ENCODE measurements around the gene FNBP1.

DNA sequence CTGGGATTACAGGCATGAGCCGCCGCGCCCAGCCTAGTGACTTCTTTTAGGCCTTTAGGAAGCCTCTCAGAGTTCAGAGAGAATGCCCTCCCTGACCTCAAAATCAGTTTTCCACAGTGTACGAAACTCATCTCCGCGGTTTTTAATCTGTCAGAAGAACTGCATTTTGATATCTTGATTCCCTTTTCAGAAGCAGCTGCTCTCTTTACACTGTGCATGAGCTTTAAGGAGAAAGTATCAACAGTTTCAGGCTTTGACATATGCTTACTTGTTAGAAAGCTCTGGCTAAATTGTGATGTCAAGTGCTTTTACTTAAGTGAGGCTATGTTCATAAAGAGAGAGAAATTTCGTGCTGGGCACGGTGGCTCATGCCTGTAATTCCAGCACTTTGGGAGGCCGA is 133.1 kb downstream of the FNBP1 start:
- TF ChIP-seq, protein P1, sequence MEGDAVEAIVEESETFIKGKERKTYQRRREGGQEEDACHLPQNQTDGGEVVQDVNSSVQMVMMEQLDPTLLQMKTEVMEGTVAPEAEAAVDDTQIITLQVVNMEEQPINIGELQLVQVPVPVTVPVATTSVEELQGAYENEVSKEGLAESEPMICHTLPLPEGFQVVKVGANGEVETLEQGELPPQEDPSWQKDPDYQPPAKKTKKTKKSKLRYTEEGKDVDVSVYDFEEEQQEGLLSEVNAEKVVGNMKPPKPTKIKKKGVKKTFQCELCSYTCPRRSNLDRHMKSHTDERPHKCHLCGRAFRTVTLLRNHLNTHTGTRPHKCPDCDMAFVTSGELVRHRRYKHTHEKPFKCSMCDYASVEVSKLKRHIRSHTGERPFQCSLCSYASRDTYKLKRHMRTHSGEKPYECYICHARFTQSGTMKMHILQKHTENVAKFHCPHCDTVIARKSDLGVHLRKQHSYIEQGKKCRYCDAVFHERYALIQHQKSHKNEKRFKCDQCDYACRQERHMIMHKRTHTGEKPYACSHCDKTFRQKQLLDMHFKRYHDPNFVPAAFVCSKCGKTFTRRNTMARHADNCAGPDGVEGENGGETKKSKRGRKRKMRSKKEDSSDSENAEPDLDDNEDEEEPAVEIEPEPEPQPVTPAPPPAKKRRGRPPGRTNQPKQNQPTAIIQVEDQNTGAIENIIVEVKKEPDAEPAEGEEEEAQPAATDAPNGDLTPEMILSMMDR (IDR thresholded peaks at IDR 0.05; ENCODE audit: insufficient read depth, low read length, poor library complexity, severe bottlenecking): no peak
- no peak for TF ChIP-seq EZH2phosphoT487 (conservative IDR thresholded peaks at IDR 0.05; ENCODE audit: low read length)
